Measurements from ENCODE around the gene UNC93B1. TPM values are rescaled to one million over a fixed set of nuclear protein-coding genes. Genes with fewer than 3 reads are reported as not detected.

Gene UNC93B1
- total and polyA plus RNA-seq, 2 of the 13 experiments (the other 11 are each of a cell fraction or from before 2014, with no cell fraction given) = 8.8 to 18.9 TPM

- no peak for TF ChIP-seq PCBP2 (optimal IDR thresholded peaks at IDR 0.05; ENCODE audit: low read depth, low read length, poor library complexity, severe bottlenecking)
- no peak for TF ChIP-seq ZNF772 (CRISPR knock-in tag; IDR thresholded peaks at IDR 0.05)
- no peak; the same call in 1 of the 2 replicates for TF ChIP-seq ZNF747 (CRISPR knock-in tag; IDR thresholded peaks at IDR 0.05; ENCODE audit: borderline replicate concordance)
- TF ChIP-seq HNRNPH1 (optimal IDR thresholded peaks at IDR 0.05; ENCODE audit: low read depth, low read length) = no peak
- TF ChIP-seq HOXA3 (CRISPR knock-in tag; IDR thresholded peaks at IDR 0.05) = no peak
Observed at GRCh38 chr11:68038718-68039525, 35.0 kb upstream of the UNC93B1 start, which contains the start of gene TCIRG1 (continued).

DNA sequence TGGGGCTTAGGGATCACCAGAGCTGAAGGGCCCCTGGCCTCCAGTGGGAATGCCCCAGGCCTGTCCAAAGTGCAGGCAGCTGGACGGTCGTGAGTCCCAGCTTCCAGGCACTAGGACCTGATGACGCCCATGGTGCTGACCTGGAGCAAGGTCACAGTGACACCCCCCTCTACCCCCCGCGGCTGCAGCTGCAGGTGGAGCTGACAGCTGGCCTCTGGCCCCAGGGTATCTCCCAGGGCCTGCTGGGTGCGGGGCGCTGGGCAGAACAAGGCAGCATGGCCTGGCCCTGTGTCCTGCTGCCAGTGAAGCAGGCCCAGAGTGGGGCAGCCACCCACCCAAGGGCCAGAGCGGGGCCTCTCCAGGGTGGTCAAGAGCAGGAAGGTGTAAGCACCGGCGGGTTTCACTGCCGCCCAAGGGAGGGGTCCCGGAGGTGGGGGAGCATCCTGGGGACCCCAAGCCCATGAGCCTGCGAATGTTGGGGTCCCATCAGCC, 34.4 kb upstream of the UNC93B1 start:
- Histone ChIP-seq H4K20me1 (ENCODE audit: insufficient read depth, low read length) (no peaks in the 10 kb centered on the region), H3K4me1 (ENCODE audit: insufficient read depth, low read length) (peaks cover 30% of the 10 kb centered on the region), H3K4me2 (ENCODE audit: low read depth, low read length) (peak overlapping the region; percentile 99), H3K79me2 (ENCODE audit: insufficient read depth, low read length) (peaks cover 17% of the 10 kb centered on the region), H3K36me3 (replicated peaks in 1 of 2; ENCODE audit: control insufficient read depth in 1 of 2, insufficient read depth in 2 of 2, low read length in 2 of 2) (peaks cover 5 to 14% of the 10 kb centered on the region in 2 experiments; a peak in 3 of 5 replicates), H3K27ac (ENCODE audit: extremely low read length, insufficient read depth, low read length) (peak overlapping the region; percentile 95), H2AFZ (ENCODE audit: low read length) (no peak overlapping the region), H3K27me3 (ENCODE audit: control insufficient read depth in 1 of 2, insufficient read depth in 2 of 2, low read length in 2 of 2) (no peaks in the 10 kb centered on the region), H3K4me3 (replicated peaks in 1 of 3; ENCODE audit: insufficient read depth in 1 of 3, low read depth in 2 of 3, low read length in 3 of 3) (peak overlapping the region; percentile 76 to 84 (median 78)), H3K9ac (ENCODE audit: insufficient read depth, low read depth, low read length) (peak overlapping the region; percentile 92), H3K9me3 (ENCODE audit: low read length) (no peaks in the 10 kb centered on the region)
- no CpG with 5 or more reads among the region's 13 CpGs for WGBS (ENCODE audit: low lambda C conversion rate)
- DNase-seq (ENCODE audit: low spot score) = peak; percentile 93
- intact Hi-C loops (cut with micrococcal nuclease; ENCODE audit: unreplicated experiment) = loop anchor here (1.0 kb wide), 1 partner anchor 8 kb away; the partner anchor contains the start of gene NDUFS8
- ChIA-PET CTCF (ENCODE audit: low intra/inter-chr PET ratio, low total read pairs) (no interaction called here), POLR2A (interaction anchor here (0.5 to 3.5 kb wide), 20 partner anchors 9 to 178 kb away, joined by 3 to 17 read pairs (median 5); partner anchors contain the start of gene ALDH3B1)
- peak; percentile 88 for FAIRE-seq
- in situ Hi-C loops (cut with HindIII; ENCODE audit: extremely low pct_ligation_motif_present, low pct_unique_long_range_greater_than_20kb) = no loop called here
- BruUV-seq (replicated peaks) = no TSS peak
- ATAC-seq = peak; percentile 75
- TF ChIP-seq PAF1 (CRISPR knock-in tag; IDR thresholded peaks at IDR 0.05) (no peak), RERE (CRISPR knock-in tag; IDR thresholded peaks at IDR 0.05; ENCODE audit: low read depth) (peak; percentile 75), ZMYM2 (CRISPR knock-in tag; IDR thresholded peaks at IDR 0.05) (peak; percentile 58; the same call in 1 of the 2 replicates), ZNF788 (CRISPR knock-in tag; IDR thresholded peaks at IDR 0.05; ENCODE audit: borderline replicate concordance) (peak; percentile 87; the same call in 1 of the 2 replicates), TFDP1 (CRISPR knock-in tag; IDR thresholded peaks at IDR 0.05; ENCODE audit: borderline replicate concordance) (peak; percentile 37; the same call in 1 of the 2 replicates), ZNF180 (CRISPR knock-in tag; IDR thresholded peaks at IDR 0.05; ENCODE audit: borderline replicate concordance, low read depth) (no peak), RXRB (CRISPR knock-in tag; IDR thresholded peaks at IDR 0.05; ENCODE audit: borderline replicate concordance) (peak; percentile 98), SRY (CRISPR knock-in tag; IDR thresholded peaks at IDR 0.05) (no peak; the same call in 1 of the 2 replicates), RFX3 (CRISPR knock-in tag; IDR thresholded peaks at IDR 0.05) (no peak)
- TF ChIP-seq, protein P1, sequence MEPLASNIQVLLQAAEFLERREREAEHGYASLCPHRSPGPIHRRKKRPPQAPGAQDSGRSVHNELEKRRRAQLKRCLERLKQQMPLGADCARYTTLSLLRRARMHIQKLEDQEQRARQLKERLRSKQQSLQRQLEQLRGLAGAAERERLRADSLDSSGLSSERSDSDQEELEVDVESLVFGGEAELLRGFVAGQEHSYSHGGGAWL (CRISPR knock-in tag; IDR thresholded peaks at IDR 0.05) = peak; percentile 69; the same call in 1 of the 2 replicates
